Measurements from ENCODE around the gene MT1F. TPM values are rescaled to one million over a fixed set of nuclear protein-coding genes. Genes with fewer than 3 reads are reported as not detected.
"Not testable (repeated sequence)": the region's sequence is repeated elsewhere in the genome, so short reads cannot be mapped to it uniquely, and the experiment has no call there.

Gene MT1F
- total and polyA plus RNA-seq, 2 donors from 2014 or later = 53.3 to 312 TPM

- H3K4me1 ChIP-seq (ENCODE audit: control insufficient read depth in 2 of 3, insufficient read depth in 2 of 3, low read depth in 1 of 3, low read length in 3 of 3) = peaks cover 0 to 8% (median 0%) of the 10 kb centered on the region in 3 donors
- FAIRE-seq (no peak), DNase-seq (no peak)
- H3K9me3 ChIP-seq (ENCODE audit: control insufficient read depth in 2 of 3, insufficient read depth in 1 of 3, low read length in 3 of 3) = no peaks in the 10 kb centered on the region
- intact Hi-C loops (cut with DNase I) = no loop called here
- no peak for TF ChIP-seq CTCF (IDR thresholded peaks at IDR 0.05; ENCODE audit: borderline replicate concordance, extremely low read depth, insufficient read depth)
- peak within 1 kb of the TSS in 2 of 3 donors; percentile 28 to 51 for H3K9ac ChIP-seq (ENCODE audit: low read length in 3 of 3)
- peak within 1 kb of the TSS in 2 of 3 donors; percentile 71 to 76 for H3K4me3 ChIP-seq (ENCODE audit: low read length in 3 of 3)
- H3K27ac ChIP-seq (ENCODE audit: low read depth in 2 of 2, low read length in 2 of 2) = peak within 1 kb of the TSS; percentile 8 to 22
- no peaks in the 10 kb centered on the region for H3K36me3 ChIP-seq (ENCODE audit: control insufficient read depth in 2 of 3, insufficient read depth in 3 of 3, low read length in 3 of 3)
- H3K27me3 ChIP-seq (ENCODE audit: control insufficient read depth, insufficient read depth, low read length) = peaks cover 61% of the 10 kb centered on the region
These were observed 11.5 kb downstream of the MT1F start, which contains the start of gene MT1H for GRCh38 chr16:56669005-56669839. TSS of gene MT1H (plus strand) at chr16:56669814. CDS start at chr16:56669885, 71 bp downstream.

DNA sequence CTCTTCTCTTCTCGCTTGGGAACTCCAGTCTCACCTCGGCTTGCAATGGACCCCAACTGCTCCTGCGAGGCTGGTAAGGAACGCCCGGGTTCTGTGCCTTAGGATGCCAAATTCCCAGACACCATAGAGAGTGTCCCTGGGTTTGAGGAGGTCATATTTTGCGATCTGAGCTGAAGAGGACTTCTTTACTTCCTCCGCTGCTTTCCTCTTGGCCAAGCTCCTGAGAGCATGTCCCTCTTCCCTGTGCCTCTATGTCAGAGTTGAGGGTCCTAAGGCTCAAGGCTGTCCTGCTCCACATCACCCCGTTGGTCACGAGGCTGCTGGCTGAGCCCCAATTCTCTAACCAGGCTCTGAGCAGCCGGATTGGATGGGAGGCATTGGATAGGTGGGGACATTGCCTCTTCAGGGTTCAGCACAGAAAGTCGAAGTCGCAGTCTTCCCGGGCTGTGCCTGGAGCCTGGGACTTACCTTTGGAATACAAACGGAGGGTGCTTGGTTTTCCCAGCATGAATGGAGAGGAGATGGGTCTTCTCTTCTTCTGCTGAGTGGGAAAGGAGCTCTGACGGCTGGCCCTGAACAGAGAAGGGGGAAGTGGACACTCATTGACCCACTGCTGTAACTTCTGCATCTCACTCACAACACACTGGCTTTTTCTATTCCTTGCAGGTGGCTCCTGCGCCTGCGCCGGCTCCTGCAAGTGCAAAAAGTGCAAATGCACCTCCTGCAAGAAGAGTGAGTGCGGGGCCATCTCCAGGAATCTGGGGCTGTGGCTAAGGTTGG is 12.3 kb downstream of the MT1F start:
- Histone ChIP-seq H3K9me3 (ENCODE audit: control insufficient read depth in 2 of 3, insufficient read depth in 1 of 3, low read length in 3 of 3) (no peaks in the 10 kb centered on the region), H3K27ac (ENCODE audit: low read depth in 2 of 2, low read length in 2 of 2) (no peak overlapping the region), H3K27me3 (ENCODE audit: control insufficient read depth, insufficient read depth, low read length) (peaks cover 58% of the 10 kb centered on the region), H3K4me3 (ENCODE audit: low read length in 3 of 3) (peak overlapping the region in 2 of 3 donors; percentile 65 to 76), H3K9ac (ENCODE audit: low read length in 3 of 3) (no peak overlapping the region), H3K36me3 (ENCODE audit: control insufficient read depth in 2 of 3, insufficient read depth in 3 of 3, low read length in 3 of 3) (no peaks in the 10 kb centered on the region), H3K4me1 (ENCODE audit: control insufficient read depth in 2 of 3, insufficient read depth in 2 of 3, low read depth in 1 of 3, low read length in 3 of 3) (peaks cover 0 to 8% (median 0%) of the 10 kb centered on the region in 3 donors)
- TF ChIP-seq CTCF (IDR thresholded peaks at IDR 0.05; ENCODE audit: borderline replicate concordance, extremely low read depth, insufficient read depth) = no peak
- no peak for DNase-seq
- FAIRE-seq = no peak
- intact Hi-C loops (cut with DNase I) = no loop called here

- Histone ChIP-seq H3K4me3 (ENCODE audit: low read length in 3 of 3) (peak overlapping the region in 2 of 3 donors; percentile 65 to 76), H3K9ac (ENCODE audit: low read length in 3 of 3) (no peak overlapping the region), H3K9me3 (ENCODE audit: control insufficient read depth in 2 of 3, insufficient read depth in 1 of 3, low read length in 3 of 3) (no peaks in the 10 kb centered on the region), H3K4me1 (ENCODE audit: control insufficient read depth in 2 of 3, insufficient read depth in 2 of 3, low read depth in 1 of 3, low read length in 3 of 3) (peaks cover 0 to 8% (median 0%) of the 10 kb centered on the region in 3 donors), H3K27ac (ENCODE audit: low read depth in 2 of 2, low read length in 2 of 2) (peak overlapping the region in 1 of 2 donors; percentile 28), H3K27me3 (ENCODE audit: control insufficient read depth, insufficient read depth, low read length) (peaks cover 64% of the 10 kb centered on the region), H3K36me3 (ENCODE audit: control insufficient read depth in 2 of 3, insufficient read depth in 3 of 3, low read length in 3 of 3) (no peaks in the 10 kb centered on the region)
- DNase-seq (no peak), FAIRE-seq (no peak)
- no peak for TF ChIP-seq CTCF (IDR thresholded peaks at IDR 0.05; ENCODE audit: borderline replicate concordance, extremely low read depth, insufficient read depth)
- intact Hi-C loops (cut with DNase I) = no loop called here
These were observed 12.8 kb downstream of the MT1F start for GRCh38 chr16:56670620-56670934.

GRCh38 chr16:56671691-56672090 is 13.9 kb downstream of the MT1F start:
- H3K27ac ChIP-seq (ENCODE audit: low read depth in 2 of 2, low read length in 2 of 2); DNase-seq; H3K9ac ChIP-seq (ENCODE audit: low read length in 3 of 3); H3K4me1 ChIP-seq (ENCODE audit: control insufficient read depth in 2 of 3, insufficient read depth in 2 of 3, low read depth in 1 of 3, low read length in 3 of 3); H3K4me3 ChIP-seq (ENCODE audit: low read length in 3 of 3); H3K9me3 ChIP-seq (ENCODE audit: control insufficient read depth in 2 of 3, insufficient read depth in 1 of 3, low read length in 3 of 3); FAIRE-seq; H3K36me3 ChIP-seq (ENCODE audit: control insufficient read depth in 2 of 3, insufficient read depth in 3 of 3, low read length in 3 of 3); intact Hi-C loops (cut with DNase I): not testable (repeated sequence)
- H3K27me3 ChIP-seq (ENCODE audit: control insufficient read depth, insufficient read depth, low read length) = peaks cover 62% of the 10 kb centered on the region

DNA sequence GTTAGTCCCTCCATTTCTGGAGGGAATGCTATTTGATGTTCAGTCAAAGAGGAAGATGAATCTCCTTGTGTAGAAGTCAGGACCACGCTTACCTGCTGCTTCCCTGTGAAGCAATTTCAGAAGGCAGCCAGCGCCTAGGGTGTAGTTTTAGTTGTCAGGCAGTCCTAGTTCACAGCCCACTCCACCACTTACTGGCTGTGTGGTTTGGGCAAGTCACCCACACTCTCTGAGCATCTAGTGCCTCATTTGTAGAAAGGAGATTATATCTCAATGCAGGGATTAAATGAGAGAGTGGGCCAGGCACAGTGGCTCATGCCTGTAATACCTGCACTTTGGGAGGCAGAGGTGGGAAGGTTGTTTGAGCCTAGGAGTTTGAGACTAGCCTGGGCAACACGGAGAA is 14.4 kb downstream of the MT1F start:
- peaks cover 57% of the 10 kb centered on the region for H3K27me3 ChIP-seq (ENCODE audit: control insufficient read depth, insufficient read depth, low read length)
- not testable (repeated sequence) for H3K9me3 ChIP-seq (ENCODE audit: control insufficient read depth in 2 of 3, insufficient read depth in 1 of 3, low read length in 3 of 3); FAIRE-seq

More for the DNA sequence above, 14.4 kb downstream of the MT1F start:
- H3K4me1 ChIP-seq (ENCODE audit: control insufficient read depth in 2 of 3, insufficient read depth in 2 of 3, low read depth in 1 of 3, low read length in 3 of 3); H3K4me3 ChIP-seq (ENCODE audit: low read length in 3 of 3); DNase-seq; H3K36me3 ChIP-seq (ENCODE audit: control insufficient read depth in 2 of 3, insufficient read depth in 3 of 3, low read length in 3 of 3); H3K27ac ChIP-seq (ENCODE audit: low read depth in 2 of 2, low read length in 2 of 2); intact Hi-C loops (cut with DNase I); H3K9ac ChIP-seq (ENCODE audit: low read length in 3 of 3): not testable (repeated sequence)
